Effector memory CD8-positive, alpha-beta T cell (primary cell): Measurements from ENCODE around the gene HAO1.
"Not testable (repeated sequence)": the region's sequence is repeated elsewhere in the genome, so short reads cannot be mapped to it uniquely, and the experiment has no call there.

Source experiments
- ATAC-seq: fragments of 150-1000 bp; cut with Tn5 transposase; replicated peaks from 2 replicates; pipeline ENCODE4 v1.10.0; 2021; ENCODE audit warnings: mild to moderate bottlenecking, moderate library complexity
- DNase-seq, 3 experiments: peaks; one replicate each; pipeline ENCODE4 v3.0.0; 2021
- H3K27ac Mint-ChIP-seq, 2 donors: one replicate each; pipeline ENCODE4 v1.8.0; 2022; ENCODE audit warnings: mild to moderate bottlenecking in 2 of 2, mixed read lengths in 2 of 2, moderate library complexity in 2 of 2
- H3K27me3 Mint-ChIP-seq, 2 donors: one replicate each; pipeline ENCODE4 v1.8.0; 2022; ENCODE audit warnings: mixed read lengths in 2 of 2
- H3K36me3 Mint-ChIP-seq: one replicate; pipeline ENCODE4 v1.8.0; 2022; ENCODE audit warnings: mild to moderate bottlenecking, moderate library complexity, mixed read lengths; ENCODE audit not compliant: insufficient read depth
- H3K4me1 Mint-ChIP-seq, 2 donors: one replicate each; pipeline ENCODE4 v1.8.0; 2022; ENCODE audit warnings: low read depth in 2 of 2, mixed read lengths in 2 of 2
- H3K4me3 Mint-ChIP-seq, 2 donors: one replicate each; pipeline ENCODE4 v1.8.0; 2022; ENCODE audit warnings: mild to moderate bottlenecking in 2 of 2, mixed read lengths in 2 of 2, moderate library complexity in 2 of 2
- H3K9me3 Mint-ChIP-seq, 2 donors: one replicate each; pipeline ENCODE4 v1.8.0; 2022; ENCODE audit warnings: mixed read lengths in 2 of 2

Gene HAO1

GRCh38 chr20:7866285-7866684 is 74.0 kb downstream of the HAO1 start:
- ATAC-seq (no peak), DNase-seq (no peak)
- Mint-ChIP-seq H3K4me1 (no peaks in the 10 kb centered on the region), H3K36me3 (no peaks in the 10 kb centered on the region), H3K4me3 (no peak overlapping the region), H3K9me3 (no peaks in the 10 kb centered on the region), H3K27me3 (peaks cover 0 to 18% of the 10 kb centered on the region in 2 donors), H3K27ac (no peak overlapping the region)

DNA sequence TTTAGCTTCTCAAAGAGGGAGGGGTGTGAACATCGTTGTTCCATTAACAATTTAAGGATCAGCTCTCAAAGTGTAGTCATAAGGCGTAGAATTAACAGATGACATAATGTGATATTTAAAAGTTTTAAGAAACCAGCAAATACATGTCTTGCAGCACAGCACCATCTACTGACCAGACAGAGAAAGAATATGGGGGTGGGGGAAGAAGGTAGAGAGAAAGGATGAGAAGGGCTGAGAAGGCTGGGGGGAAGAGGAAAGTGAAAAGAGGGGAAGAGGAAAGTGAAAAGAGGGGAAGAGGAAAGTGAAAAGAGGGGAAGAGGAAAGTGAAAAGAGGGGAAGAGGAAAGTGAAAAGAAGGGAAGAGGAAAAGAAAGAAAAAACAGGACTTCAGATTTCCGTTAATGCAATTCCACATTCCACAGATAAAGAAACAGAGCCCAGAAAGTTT is 80.9 kb downstream of the HAO1 start:
- no peak for DNase-seq
- ATAC-seq, result no peak
- Mint-ChIP-seq H3K4me3 (no peak overlapping the region), H3K9me3 (no peaks in the 10 kb centered on the region), H3K27ac (no peak overlapping the region), H3K4me1 (no peaks in the 10 kb centered on the region), H3K36me3 (no peaks in the 10 kb centered on the region), H3K27me3 (peaks cover 0 to 9% of the 10 kb centered on the region in 2 donors)

- no peaks in the 10 kb centered on the region for H3K9me3 Mint-ChIP-seq
- H3K27ac Mint-ChIP-seq, result no peak overlapping the region
- no peak overlapping the region for H3K4me3 Mint-ChIP-seq
- no peaks in the 10 kb centered on the region for H3K36me3 Mint-ChIP-seq
- ATAC-seq (no peak), DNase-seq (no peak)
- H3K27me3 Mint-ChIP-seq, result peaks cover 0 to 14% of the 10 kb centered on the region in 2 donors
- H3K4me1 Mint-ChIP-seq, result no peaks in the 10 kb centered on the region
Observed at GRCh38 chr20:7858734-7859250, 81.5 kb downstream of the HAO1 start.

- Mint-ChIP-seq H3K4me1 (no peaks in the 10 kb centered on the region), H3K4me3 (no peak overlapping the region), H3K27me3 (peaks cover 0 to 14% of the 10 kb centered on the region in 2 donors), H3K9me3 (no peaks in the 10 kb centered on the region), H3K27ac (no peak overlapping the region), H3K36me3 (no peaks in the 10 kb centered on the region)
- DNase-seq (no peak), ATAC-seq (no peak)
Observed at GRCh38 chr20:7856756-7857155, 83.5 kb downstream of the HAO1 start.

DNA sequence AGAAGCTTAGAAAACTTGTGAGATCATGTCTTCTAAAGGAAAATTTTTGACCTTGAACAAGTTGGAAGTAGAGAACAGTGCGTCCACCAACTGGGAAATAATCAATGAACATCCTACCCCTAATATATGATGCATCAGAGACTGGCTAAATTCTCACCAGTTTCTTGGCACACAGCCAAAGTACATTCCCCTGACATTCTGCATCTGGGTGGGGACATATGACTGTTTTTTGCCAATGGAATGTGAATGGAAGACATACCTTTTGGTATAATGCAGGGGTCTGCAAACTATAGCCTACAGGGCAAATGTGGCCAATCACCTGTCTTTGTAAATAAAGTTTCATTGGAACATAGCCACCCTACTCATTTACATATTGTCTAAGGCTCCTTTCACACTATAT is 84.7 kb downstream of the HAO1 start:
- Mint-ChIP-seq H3K27me3 (peaks cover 5 to 14% of the 10 kb centered on the region in 2 donors), H3K36me3 (no peaks in the 10 kb centered on the region), H3K4me3 (no peak overlapping the region), H3K27ac (no peak overlapping the region), H3K4me1 (no peaks in the 10 kb centered on the region), H3K9me3 (no peaks in the 10 kb centered on the region)
- ATAC-seq (no peak), DNase-seq (no peak)

DNA sequence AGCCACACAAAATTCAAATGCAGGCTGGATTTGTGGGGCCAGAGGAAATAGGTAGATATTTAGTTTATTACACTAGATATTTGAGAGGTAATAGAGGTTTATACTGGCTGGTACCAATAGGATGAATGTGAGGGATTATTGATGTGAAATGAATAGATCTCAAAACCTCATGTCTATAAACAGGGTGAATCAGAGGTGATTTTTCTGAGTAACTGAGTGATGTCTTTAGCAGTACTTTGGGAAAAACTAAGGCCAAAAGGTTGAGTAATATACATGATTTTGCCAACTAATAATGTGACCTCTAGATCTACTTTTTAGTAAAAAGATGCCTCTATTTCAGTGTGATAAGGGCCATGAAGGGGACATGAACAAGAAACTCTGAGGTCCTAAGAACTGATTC is 86.8 kb downstream of the HAO1 start:
- H3K9me3 Mint-ChIP-seq, result no peaks in the 10 kb centered on the region
- no peak for ATAC-seq
- no peak overlapping the region for H3K27ac Mint-ChIP-seq

GRCh38 chr20:7850775-7851490 is 89.3 kb downstream of the HAO1 start:
- Mint-ChIP-seq H3K4me3 (no peak overlapping the region), H3K36me3 (no peaks in the 10 kb centered on the region), H3K27ac (no peak overlapping the region), H3K9me3 (no peaks in the 10 kb centered on the region), H3K27me3 (peaks cover 11 to 14% of the 10 kb centered on the region in 2 donors), H3K4me1 (no peaks in the 10 kb centered on the region)
- DNase-seq (no peak), ATAC-seq (no peak)

More for the DNA sequence above, 86.8 kb downstream of the HAO1 start:
- DNase-seq, result no peak
- no peak overlapping the region for H3K4me3 Mint-ChIP-seq
- H3K36me3 Mint-ChIP-seq, result no peaks in the 10 kb centered on the region
- H3K4me1 Mint-ChIP-seq, result no peaks in the 10 kb centered on the region
- H3K27me3 Mint-ChIP-seq, result peaks cover 11 to 14% of the 10 kb centered on the region in 2 donors

- peaks cover 11 to 14% of the 10 kb centered on the region in 2 donors for H3K27me3 Mint-ChIP-seq
- no peak for ATAC-seq
Observed at GRCh38 chr20:7849675-7850074, 90.6 kb downstream of the HAO1 start.

GRCh38 chr20:7848351-7848750 is 91.9 kb downstream of the HAO1 start:
- no peak for DNase-seq

More at GRCh38 chr20:7849675-7850074, 90.6 kb downstream of the HAO1 start:
- H3K36me3 Mint-ChIP-seq, result no peaks in the 10 kb centered on the region
- H3K4me3 Mint-ChIP-seq, result no peak overlapping the region
- DNase-seq, result no peak
- H3K4me1 Mint-ChIP-seq, result no peaks in the 10 kb centered on the region
- no peaks in the 10 kb centered on the region for H3K9me3 Mint-ChIP-seq
- H3K27ac Mint-ChIP-seq, result no peak overlapping the region

GRCh38 chr20:7843613-7844012 is 96.6 kb downstream of the HAO1 start:
- no peaks in the 10 kb centered on the region for H3K36me3 Mint-ChIP-seq
- no peak overlapping the region for H3K27ac Mint-ChIP-seq

More at GRCh38 chr20:7848351-7848750, 91.9 kb downstream of the HAO1 start:
- H3K4me3 Mint-ChIP-seq, result no peak overlapping the region
- H3K27ac Mint-ChIP-seq, result no peak overlapping the region
- H3K27me3 Mint-ChIP-seq, result peaks cover 6 to 11% of the 10 kb centered on the region in 2 donors
- H3K4me1 Mint-ChIP-seq, result no peaks in the 10 kb centered on the region
- no peak for ATAC-seq
- H3K9me3 Mint-ChIP-seq, result no peaks in the 10 kb centered on the region
- no peaks in the 10 kb centered on the region for H3K36me3 Mint-ChIP-seq

DNA sequence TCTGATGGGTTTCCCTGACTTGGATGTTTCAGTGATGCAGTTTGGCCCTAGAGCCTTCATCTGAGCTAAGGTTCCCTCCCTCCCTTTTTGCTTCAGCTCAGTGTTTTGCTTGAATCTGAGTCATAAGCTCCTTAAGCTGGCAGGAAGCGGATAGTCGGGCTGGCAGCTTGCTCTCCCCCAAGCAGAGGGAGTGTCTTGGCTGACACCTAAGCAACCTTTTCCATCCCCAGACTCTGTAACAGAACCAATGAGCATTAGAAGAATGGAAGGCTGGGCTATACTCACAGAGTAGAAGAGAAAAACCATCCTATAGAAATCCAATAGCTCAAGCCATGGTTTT is 98.3 kb downstream of the HAO1 start:
- Mint-ChIP-seq H3K27me3 (peaks cover 0 to 16% of the 10 kb centered on the region in 2 donors), H3K27ac (no peak overlapping the region), H3K9me3 (no peaks in the 10 kb centered on the region), H3K4me1 (no peaks in the 10 kb centered on the region), H3K4me3 (no peak overlapping the region), H3K36me3 (no peaks in the 10 kb centered on the region)
- no peak for DNase-seq
- ATAC-seq, result no peak

More at GRCh38 chr20:7843613-7844012, 96.6 kb downstream of the HAO1 start:
- DNase-seq (no peak), ATAC-seq (no peak)
- peaks cover 0 to 16% of the 10 kb centered on the region in 2 donors for H3K27me3 Mint-ChIP-seq
- H3K4me1 Mint-ChIP-seq, result no peaks in the 10 kb centered on the region
- no peaks in the 10 kb centered on the region for H3K9me3 Mint-ChIP-seq
- H3K4me3 Mint-ChIP-seq, result no peak overlapping the region

- DNase-seq, result no peak
- H3K27ac Mint-ChIP-seq, result no peak overlapping the region
- H3K4me3 Mint-ChIP-seq, result no peak overlapping the region
- H3K9me3 Mint-ChIP-seq, result no peaks in the 10 kb centered on the region
- H3K4me1 Mint-ChIP-seq, result no peaks in the 10 kb centered on the region
- no peaks in the 10 kb centered on the region for H3K36me3 Mint-ChIP-seq
- no peak for ATAC-seq
- peaks cover 0 to 16% of the 10 kb centered on the region in 2 donors for H3K27me3 Mint-ChIP-seq
Observed at GRCh38 chr20:7841291-7841970, 98.8 kb downstream of the HAO1 start.

- no peak overlapping the region for H3K27ac Mint-ChIP-seq
- H3K4me1 Mint-ChIP-seq, result no peaks in the 10 kb centered on the region
- H3K9me3 Mint-ChIP-seq, result peaks cover 2 to 5% of the 10 kb centered on the region in 2 donors
- no peak for ATAC-seq
- no peak overlapping the region for H3K4me3 Mint-ChIP-seq
- DNase-seq, result no peak
- H3K36me3 Mint-ChIP-seq, result no peaks in the 10 kb centered on the region
- peaks cover 0 to under 1% of the 10 kb centered on the region in 2 donors for H3K27me3 Mint-ChIP-seq
Observed at GRCh38 chr20:7836076-7836475, 104.2 kb downstream of the HAO1 start.

GRCh38 chr20:7834441-7834840 is 105.8 kb downstream of the HAO1 start:
- H3K4me3 Mint-ChIP-seq, H3K36me3 Mint-ChIP-seq, H3K27me3 Mint-ChIP-seq, ATAC-seq, H3K9me3 Mint-ChIP-seq, H3K27ac Mint-ChIP-seq, H3K4me1 Mint-ChIP-seq, DNase-seq: not testable (repeated sequence)
